ENCODE measurements around the gene CDC5L.

The CDC5L gene

DNA sequence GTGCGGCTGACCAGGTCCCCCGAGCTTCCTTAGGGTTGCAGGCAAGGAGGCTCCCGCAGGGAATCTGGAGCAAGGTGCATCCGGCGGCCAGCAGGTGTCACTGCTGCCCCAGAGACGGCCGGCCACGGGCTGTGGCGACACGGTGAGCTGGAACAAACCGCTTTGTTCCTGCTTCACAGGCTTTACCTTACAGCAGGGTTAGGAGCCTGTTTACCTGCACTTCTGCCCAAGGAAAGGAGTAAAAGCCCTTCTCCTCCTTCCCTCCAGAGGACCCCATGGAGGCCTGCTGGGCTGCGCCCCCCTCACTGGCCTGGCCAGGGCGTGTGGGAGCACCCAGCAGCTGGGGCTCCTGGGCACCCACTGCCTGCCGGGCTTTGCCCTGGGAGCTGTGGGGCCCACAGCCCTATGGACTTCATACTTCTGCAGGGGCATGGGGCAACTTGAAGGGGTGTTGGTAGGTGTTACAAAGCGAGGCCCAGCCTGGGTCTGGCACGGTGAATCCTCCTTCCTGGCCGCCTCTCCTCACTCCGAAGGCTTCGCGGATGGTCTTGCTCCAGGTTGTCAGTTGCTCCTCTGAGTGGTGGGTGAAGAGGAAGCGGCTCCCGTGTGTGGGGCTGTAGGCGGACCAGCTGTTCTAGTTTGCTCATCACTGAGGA lies 88.4 kb downstream of the CDC5L start:
- Histone ChIP-seq H2AFZ (ENCODE audit: low read depth, low read length) (peak overlapping the region; percentile 77), H3K4me1 (ENCODE audit: insufficient read depth, low read length) (peaks cover 8% of the 10 kb centered on the region), H3K4me3 (ENCODE audit: low read depth in 1 of 2, low read length in 2 of 2) (peak overlapping the region in 1 of 2 experiments; percentile 24; a peak in 1 of 4 replicates), H3K4me2 (ENCODE audit: insufficient read depth, low read length) (peak overlapping the region; percentile 58), H3K79me2 (ENCODE audit: insufficient read depth, low read length) (no peaks in the 10 kb centered on the region), H3K9me3 (ENCODE audit: insufficient read depth, low read length, severe bottlenecking) (no peaks in the 10 kb centered on the region), H3K9ac (ENCODE audit: low read depth, low read length) (peak overlapping the region; percentile 27; the same call in 1 of the 2 replicates), H4K20me1 (ENCODE audit: insufficient read depth, low read length) (no peaks in the 10 kb centered on the region), H3K27ac (ENCODE audit: low read length) (no peak overlapping the region), H3K36me3 (ENCODE audit: insufficient read depth, low read length) (no peaks in the 10 kb centered on the region), H3K27me3 (ENCODE audit: insufficient read depth, low read length, poor library complexity) (peaks cover 6% of the 10 kb centered on the region)
- DNase-seq (peak; percentile 75), ATAC-seq (ENCODE audit: insufficient read depth, low read depth) (peak; percentile 94)
- TF ChIP-seq EZH2 (IDR thresholded peaks at IDR 0.05; ENCODE audit: borderline replicate concordance, low read depth, low read length, severe bottlenecking): no peak
- TF ChIP-seq, protein P1, sequence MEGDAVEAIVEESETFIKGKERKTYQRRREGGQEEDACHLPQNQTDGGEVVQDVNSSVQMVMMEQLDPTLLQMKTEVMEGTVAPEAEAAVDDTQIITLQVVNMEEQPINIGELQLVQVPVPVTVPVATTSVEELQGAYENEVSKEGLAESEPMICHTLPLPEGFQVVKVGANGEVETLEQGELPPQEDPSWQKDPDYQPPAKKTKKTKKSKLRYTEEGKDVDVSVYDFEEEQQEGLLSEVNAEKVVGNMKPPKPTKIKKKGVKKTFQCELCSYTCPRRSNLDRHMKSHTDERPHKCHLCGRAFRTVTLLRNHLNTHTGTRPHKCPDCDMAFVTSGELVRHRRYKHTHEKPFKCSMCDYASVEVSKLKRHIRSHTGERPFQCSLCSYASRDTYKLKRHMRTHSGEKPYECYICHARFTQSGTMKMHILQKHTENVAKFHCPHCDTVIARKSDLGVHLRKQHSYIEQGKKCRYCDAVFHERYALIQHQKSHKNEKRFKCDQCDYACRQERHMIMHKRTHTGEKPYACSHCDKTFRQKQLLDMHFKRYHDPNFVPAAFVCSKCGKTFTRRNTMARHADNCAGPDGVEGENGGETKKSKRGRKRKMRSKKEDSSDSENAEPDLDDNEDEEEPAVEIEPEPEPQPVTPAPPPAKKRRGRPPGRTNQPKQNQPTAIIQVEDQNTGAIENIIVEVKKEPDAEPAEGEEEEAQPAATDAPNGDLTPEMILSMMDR (IDR thresholded peaks at IDR 0.05; ENCODE audit: borderline replicate concordance, extremely low read depth, low read length, poor library complexity, severe bottlenecking): peak; percentile 95

DNA sequence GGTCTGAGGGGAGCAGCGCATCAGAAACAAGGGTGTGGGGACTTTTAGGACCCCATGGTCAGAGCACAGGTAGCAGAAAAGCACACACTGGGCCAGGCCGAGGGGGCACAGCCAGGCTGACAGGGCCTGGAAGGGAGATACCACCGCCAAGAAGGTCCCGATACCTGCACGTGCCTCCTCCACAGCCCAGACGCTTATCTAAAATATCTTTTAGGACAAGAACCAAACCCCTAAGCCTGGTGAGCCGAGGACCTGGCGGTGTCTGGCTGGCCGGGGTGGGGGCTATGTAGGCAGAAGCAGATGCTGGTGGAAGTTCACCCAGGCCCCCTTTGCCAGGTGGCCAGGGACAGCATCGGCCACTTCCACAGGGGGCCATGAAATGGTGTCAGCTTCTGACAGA lies 89.3 kb downstream of the CDC5L start:
- H3K4me1 ChIP-seq (ENCODE audit: insufficient read depth, low read length): peaks cover 8% of the 10 kb centered on the region
- no peaks in the 10 kb centered on the region for H3K9me3 ChIP-seq (ENCODE audit: insufficient read depth, low read length, severe bottlenecking)
- no peaks in the 10 kb centered on the region for H3K36me3 ChIP-seq (ENCODE audit: insufficient read depth, low read length)
- ATAC-seq (ENCODE audit: insufficient read depth, low read depth) (no peak), DNase-seq (no peak)
- H2AFZ ChIP-seq (ENCODE audit: low read depth, low read length): no peak overlapping the region
- H3K4me3 ChIP-seq (ENCODE audit: low read depth in 1 of 2, low read length in 2 of 2): no peak overlapping the region
- TF ChIP-seq, protein P1 (IDR thresholded peaks at IDR 0.05; ENCODE audit: borderline replicate concordance, extremely low read depth, low read length, poor library complexity, severe bottlenecking): no peak
- no peak for TF ChIP-seq EZH2 (IDR thresholded peaks at IDR 0.05; ENCODE audit: borderline replicate concordance, low read depth, low read length, severe bottlenecking)
- no peak overlapping the region for H3K27ac ChIP-seq (ENCODE audit: low read length)
- no peaks in the 10 kb centered on the region for H3K79me2 ChIP-seq (ENCODE audit: insufficient read depth, low read length)
- H3K4me2 ChIP-seq (ENCODE audit: insufficient read depth, low read length): no peak overlapping the region
- no peaks in the 10 kb centered on the region for H4K20me1 ChIP-seq (ENCODE audit: insufficient read depth, low read length)
- no peak overlapping the region for H3K9ac ChIP-seq (ENCODE audit: low read depth, low read length)
- H3K27me3 ChIP-seq (ENCODE audit: insufficient read depth, low read length, poor library complexity): peaks cover 5% of the 10 kb centered on the region

DNA sequence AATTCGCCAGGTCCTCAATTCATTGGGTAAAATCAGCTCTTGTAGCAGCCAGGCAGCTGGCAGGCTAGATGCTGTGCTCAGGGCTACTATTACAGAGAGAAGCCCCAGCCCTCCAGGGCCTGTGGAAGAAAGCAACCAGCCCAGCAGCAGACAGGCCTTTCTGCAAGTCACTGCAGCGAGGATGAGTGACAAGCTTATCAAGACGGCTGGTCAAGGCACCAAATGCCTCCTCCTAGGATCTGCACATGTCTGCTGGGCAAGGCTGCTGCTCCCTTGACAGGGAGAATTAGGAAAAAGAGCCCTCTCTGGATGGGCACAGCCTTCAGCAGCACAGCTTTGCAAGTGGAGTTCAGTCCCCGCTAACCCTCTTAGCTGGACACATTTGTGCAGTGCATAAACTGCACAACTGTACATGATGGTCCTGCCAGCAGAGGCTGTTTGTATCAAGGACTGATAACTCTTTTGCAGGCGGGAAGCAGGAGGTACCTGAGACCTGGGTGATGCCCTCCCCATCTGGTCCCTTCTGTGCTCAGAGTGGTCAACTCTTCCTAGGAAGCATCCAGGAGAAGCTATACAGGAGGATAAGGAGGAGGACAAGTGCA lies 89.9 kb downstream of the CDC5L start:
- H3K4me2 ChIP-seq (ENCODE audit: insufficient read depth, low read length): no peak overlapping the region
- no peaks in the 10 kb centered on the region for H4K20me1 ChIP-seq (ENCODE audit: insufficient read depth, low read length)
- peaks cover 5% of the 10 kb centered on the region for H3K27me3 ChIP-seq (ENCODE audit: insufficient read depth, low read length, poor library complexity)
- no peaks in the 10 kb centered on the region for H3K9me3 ChIP-seq (ENCODE audit: insufficient read depth, low read length, severe bottlenecking)
- no peak overlapping the region for H3K4me3 ChIP-seq (ENCODE audit: low read depth in 1 of 2, low read length in 2 of 2)
- no peak overlapping the region for H3K9ac ChIP-seq (ENCODE audit: low read depth, low read length)
- DNase-seq: no peak
- H3K27ac ChIP-seq (ENCODE audit: low read length): no peak overlapping the region
- TF ChIP-seq, protein P1 (IDR thresholded peaks at IDR 0.05; ENCODE audit: borderline replicate concordance, extremely low read depth, low read length, poor library complexity, severe bottlenecking): no peak
- no peak for TF ChIP-seq EZH2 (IDR thresholded peaks at IDR 0.05; ENCODE audit: borderline replicate concordance, low read depth, low read length, severe bottlenecking)
- no peaks in the 10 kb centered on the region for H3K36me3 ChIP-seq (ENCODE audit: insufficient read depth, low read length)
- ATAC-seq (ENCODE audit: insufficient read depth, low read depth): no peak
- no peak overlapping the region for H2AFZ ChIP-seq (ENCODE audit: low read depth, low read length)
- H3K4me1 ChIP-seq (ENCODE audit: insufficient read depth, low read length): peaks cover 8% of the 10 kb centered on the region
- H3K79me2 ChIP-seq (ENCODE audit: insufficient read depth, low read length): no peaks in the 10 kb centered on the region

Measured in DND-41 (cell line).